Embryonic facial prominence (tissue), 1 donor: Measurements from ENCODE around the gene PRMT7.

Experiments
- DNase-seq: peaks from one replicate; pipeline ENCODE4 v3.0.0-alpha.2; 2016; ENCODE audit errors: extremely low spot score

The PRMT7 gene

GRCh38 chr16:68396481-68396880 lies 85.7 kb downstream of the PRMT7 start:
- no peak for DNase-seq

DNA sequence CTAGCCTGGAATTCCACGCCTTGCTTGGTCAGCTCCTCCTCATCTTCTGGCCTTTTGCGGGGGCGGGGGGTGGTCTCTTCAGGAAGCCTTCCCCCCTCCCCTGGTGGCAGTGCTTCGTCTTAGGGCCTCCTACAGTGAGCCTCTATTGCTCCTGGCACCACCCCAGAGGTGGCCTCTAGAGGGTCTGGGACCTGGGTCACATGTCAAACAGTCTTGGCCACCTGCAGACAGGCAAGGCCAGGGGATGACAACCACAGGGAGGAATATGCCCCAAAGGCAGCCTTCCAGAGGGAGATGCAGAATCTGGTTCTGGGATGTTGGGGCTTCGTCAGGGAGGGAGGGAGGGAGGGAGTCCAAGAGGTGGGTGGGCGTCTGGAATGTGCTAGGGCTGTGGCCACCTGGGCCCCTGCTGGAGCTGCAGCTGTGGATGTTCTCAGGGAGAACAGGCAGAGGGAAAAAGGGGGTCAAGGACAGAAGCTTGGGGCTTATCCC lies 86.9 kb downstream of the PRMT7 start:
- no peak for DNase-seq

- DNase-seq = no peak
Measured at GRCh38 chr16:68399456-68399855, 88.6 kb downstream of the PRMT7 start.

- no peak for DNase-seq
Measured at GRCh38 chr16:68400083-68400923, 89.5 kb downstream of the PRMT7 start.

GRCh38 chr16:68400924-68401460 lies 90.2 kb downstream of the PRMT7 start:
- DNase-seq = no peak

DNA sequence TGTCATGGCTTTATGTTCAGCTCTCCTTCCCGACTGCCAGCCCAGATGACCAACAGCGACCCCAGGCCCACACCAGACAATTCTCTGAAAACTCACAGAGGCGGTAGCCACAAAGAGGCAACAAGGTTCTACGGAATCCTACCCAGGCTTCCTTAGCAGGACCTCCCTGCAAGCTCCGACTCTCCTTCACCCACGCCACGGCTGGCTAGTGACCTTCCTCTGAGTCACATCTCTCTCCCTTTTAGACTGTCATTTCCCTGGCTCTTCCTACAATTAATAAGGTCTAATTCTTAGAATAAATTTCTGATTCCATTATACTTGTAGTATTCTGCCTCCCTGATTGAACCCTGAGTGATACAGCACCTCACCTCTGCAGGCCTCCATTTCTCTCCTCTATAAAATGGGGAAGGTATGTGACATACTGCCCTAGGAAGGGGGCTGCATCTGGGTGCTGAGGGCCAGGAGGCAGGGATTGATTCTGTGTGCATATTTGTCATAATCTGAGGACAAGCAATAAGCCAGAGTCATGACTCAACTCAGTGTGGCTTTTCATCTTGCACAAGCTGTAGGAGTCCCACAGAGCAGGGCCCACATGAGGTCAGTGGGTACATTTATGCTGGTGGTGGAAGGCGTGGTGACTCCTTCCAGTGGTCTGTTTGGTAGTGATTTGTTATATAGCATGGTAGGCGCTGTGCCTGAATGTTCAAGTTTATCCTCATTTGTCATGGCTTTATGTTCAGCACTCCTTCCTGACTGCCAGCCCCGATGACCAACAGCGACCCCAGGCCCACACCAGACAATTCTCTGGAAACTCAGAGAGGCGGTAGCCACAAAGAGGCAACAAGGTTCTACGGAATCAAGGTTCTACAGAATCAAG lies 91.3 kb downstream of the PRMT7 start:
- DNase-seq = no peak

DNA sequence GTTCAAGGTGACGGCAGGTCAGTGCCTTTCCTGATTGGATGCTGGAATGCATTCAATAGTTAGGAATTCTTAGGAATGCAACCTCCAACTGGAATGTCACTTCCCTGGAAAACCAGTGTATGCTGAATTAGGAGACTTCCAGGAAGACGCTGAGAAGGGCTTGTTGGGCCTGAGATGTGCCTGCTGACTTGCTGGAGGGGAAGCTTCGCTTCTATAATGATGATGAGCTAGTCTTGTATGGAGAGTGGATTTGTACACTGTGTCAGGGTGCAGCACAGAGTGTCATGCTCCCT lies 91.9 kb downstream of the PRMT7 start:
- DNase-seq = no peak

DNA sequence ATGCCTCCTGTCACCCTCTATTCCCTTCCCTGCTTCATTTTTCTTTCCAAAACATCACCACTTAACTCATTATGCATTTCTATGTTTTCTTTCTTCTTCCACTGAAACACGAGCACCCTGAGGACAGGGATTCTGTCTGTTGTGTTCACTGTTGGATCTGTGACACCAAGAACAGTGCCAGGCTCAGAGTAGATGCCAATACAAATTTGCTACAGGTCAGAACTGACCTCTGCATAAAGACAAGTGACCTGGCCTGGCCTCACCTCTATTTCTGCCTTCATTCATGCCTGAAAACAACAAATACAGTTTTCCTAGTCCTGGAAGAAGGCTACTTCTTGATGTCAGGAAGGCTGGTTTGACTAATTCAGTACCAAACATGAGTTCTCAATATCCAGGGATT lies 92.4 kb downstream of the PRMT7 start:
- no peak for DNase-seq

- no peak for DNase-seq
Measured at GRCh38 chr16:68403704-68404103, 92.9 kb downstream of the PRMT7 start.

DNA sequence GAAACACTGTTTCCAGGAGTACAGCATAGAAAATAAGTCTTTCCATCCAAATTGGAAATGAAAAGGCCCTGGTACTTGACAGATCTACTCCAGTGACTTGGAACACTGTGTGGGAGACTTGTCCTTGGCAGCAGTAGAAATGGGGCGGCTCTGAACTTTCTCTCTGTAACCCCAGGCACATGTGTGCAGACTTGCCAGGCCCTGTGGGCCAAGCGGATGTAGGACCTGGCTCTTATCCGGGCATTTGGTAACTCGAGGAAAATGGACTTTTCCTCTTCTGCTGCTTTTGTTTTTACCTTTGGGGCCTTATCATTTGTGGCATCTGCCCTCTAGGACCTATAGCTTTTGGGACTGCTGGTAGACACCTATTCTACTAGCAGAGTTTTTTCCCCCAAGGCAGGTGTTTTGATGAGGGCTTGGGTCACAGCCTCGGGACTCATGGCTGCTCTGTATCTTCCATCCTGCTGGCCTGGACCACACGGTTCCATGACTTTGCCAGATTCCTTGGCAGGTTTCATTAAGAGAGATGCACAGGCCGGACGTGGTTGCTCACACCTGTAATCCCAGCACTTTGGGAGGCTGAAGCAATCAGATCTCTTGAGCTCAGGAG lies 94.0 kb downstream of the PRMT7 start:
- DNase-seq = no peak

DNA sequence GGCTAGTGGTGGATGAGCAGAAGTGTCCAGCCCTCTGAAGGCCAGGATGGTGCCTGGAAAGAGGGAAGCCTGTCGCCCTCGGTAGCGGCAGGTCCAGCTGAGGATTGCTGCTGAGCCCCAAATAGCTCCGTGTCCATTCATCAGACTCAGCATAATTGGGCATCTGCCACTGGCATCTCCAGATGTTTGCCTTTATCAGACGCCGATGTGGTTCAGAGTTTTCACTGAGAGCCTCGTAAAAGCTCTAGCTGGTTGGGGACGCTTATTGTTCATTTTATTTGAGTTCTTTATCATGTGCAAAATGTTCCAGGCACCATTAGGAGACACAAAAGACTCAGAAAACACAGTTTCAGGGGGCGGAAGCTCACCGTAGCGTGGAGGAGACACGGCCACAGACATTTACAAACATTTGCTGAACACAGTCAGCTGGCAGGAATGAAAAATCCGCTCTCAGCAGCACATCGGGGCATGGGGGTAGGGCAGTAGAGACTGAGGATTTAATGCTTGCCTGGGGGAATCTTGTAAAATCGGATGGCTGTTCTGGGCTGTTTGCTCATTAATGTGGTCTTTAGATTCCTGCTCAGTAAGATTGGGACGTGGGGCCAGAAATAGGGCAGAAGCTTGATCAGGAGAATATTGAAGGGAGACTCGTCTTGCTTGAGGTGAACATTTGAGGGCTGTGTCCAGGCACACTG lies 95.8 kb downstream of the PRMT7 start:
- DNase-seq = no peak
